Panc1 (cell line): ENCODE measurements around the gene CACNA1G.

Experiments
- CTCF ChIP-seq: fragments of 450-650 bp; IDR thresholded peaks from 2 replicates; pipeline ENCODE4 v1.5.1; 2017; ENCODE audit warnings: mild to moderate bottlenecking
- POLR2AphosphoS5 ChIP-seq: IDR thresholded peaks from 2 replicates; pipeline ENCODE4 v1.6.1; 2012; ENCODE audit warnings: mild to moderate bottlenecking, low read depth, low read length, moderate library complexity
- REST ChIP-seq, 2 experiments: IDR thresholded peaks; 2 replicates each; pipeline ENCODE4 v1.6.1; 2011 to 2012; ENCODE audit warnings: low read depth in 2 of 2, control low read depth in 1 of 2, low read length in 1 of 2, mild to moderate bottlenecking in 1 of 2, moderate library complexity in 1 of 2; ENCODE audit not compliant: insufficient read depth in 1 of 2
- TCF7L2 ChIP-seq: IDR thresholded peaks from 2 replicates; pipeline ENCODE4 v1.6.1; 2011; ENCODE audit warnings: mild to moderate bottlenecking, low read depth, low read length, inconsistent platforms

GRCh38 chr17:50559674-50560184 is 786 bp upstream of the CACNA1G start:
- TF ChIP-seq POLR2AphosphoS5 (no peak), CTCF (no peak), REST (IDR thresholded peaks at IDR 0.05; ENCODE audit: insufficient read depth in 1 of 2, low read depth in 2 of 2, low read length in 1 of 2) (no peak), TCF7L2 (no peak)
